ENCODE results near the gene TRAF3.

Gene TRAF3

GRCh38 chr14:102778338-102779083 is 1.3 kb downstream of the TRAF3 start:
- DNase-seq: peak in 1 of 5 donors; percentile 33

DNA sequence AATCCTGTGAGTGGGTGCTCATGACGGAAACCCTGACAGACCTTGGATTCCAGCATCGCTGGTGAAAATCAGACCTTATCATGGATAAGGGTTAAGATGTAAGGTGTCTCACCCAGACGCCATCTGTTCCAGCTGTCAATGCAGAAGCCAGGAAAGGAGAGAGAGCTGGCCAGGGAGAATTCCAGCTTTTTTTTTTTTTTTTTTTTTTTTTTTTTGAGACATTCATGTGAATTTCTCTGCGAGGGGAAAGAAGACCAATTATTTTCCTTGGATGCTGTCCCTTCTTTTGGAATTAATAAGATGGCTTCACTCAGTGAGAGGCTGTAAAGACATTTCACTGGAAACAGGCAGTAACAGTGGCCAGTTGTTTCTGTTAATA is 1.8 kb downstream of the TRAF3 start:
- DNase-seq: no peak

DNA sequence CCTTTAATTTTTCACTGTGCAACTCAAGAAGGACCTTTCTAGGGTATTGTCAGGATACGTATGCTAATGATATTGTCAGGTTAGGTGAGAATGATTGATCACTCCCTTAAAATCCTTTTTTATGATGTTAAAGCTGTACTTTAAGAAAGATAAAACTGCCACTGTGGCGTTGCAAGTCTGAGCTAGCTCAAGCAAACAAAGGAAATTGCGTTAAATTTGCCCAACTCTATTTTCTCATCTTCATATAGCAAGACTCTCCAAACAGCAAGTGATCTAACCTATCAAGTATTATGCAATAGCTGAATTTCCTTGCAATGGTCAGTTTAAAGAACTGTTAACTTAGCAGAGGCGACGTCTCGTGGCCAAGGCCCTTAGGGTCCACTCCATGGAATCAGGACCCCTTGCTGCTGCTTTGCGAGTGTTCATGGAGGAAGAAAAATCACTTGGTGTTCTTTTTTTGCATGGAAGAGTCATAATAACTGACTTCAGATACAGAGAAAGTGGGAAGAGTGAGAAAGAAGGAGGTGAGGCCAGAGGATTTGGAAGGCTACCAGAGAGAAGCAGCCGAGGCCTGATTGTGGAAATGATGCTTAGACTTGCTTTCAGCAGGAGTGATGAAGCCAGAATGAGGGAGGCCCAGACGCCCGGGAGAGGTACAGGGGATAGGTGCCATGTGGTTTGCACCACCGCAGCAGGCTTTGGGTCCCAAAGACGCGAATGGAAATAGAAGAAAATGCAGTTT is 2.5 kb downstream of the TRAF3 start:
- DNase-seq: no peak

DNA sequence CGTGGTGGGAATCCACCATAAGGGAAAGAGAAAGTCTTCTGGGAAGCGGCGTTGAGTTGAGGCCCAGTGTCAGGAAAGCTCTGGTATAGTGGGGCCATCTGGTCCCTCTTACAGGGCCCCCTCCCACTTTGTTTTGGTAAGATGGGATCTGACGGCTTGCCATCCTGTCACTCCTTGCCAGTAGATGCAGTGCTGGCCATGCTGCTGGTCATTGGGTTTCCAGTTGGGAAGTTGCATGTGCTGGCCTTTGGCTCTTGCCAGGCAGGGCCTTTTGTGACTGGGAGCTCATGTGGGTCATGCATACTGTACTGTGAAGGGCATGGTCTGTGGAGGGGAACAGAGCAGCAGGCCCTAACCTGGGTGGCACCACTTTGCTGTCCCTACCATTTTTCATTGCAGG is 3.8 kb downstream of the TRAF3 start:
- no peak for DNase-seq

DNA sequence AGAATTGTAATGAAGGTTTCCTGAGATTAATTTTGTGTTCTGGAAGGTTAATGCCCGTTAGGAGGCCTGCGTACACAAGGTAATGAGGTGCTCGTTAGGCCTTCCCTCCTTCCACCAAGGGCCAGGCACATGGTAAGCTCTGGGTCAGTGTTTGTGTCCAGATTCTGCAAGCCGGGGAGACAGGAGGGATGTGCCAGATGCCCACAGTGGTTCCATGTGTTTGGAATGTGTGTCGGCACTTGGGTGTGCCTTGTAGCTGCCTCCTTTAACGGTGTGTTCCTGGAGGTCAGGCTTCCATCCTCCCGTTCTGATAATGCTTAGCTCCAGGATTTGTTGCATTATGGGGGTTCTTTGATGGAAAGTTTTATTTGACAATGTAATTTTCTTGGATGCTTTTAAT is 5.7 kb downstream of the TRAF3 start:
- no peak for DNase-seq

DNA sequence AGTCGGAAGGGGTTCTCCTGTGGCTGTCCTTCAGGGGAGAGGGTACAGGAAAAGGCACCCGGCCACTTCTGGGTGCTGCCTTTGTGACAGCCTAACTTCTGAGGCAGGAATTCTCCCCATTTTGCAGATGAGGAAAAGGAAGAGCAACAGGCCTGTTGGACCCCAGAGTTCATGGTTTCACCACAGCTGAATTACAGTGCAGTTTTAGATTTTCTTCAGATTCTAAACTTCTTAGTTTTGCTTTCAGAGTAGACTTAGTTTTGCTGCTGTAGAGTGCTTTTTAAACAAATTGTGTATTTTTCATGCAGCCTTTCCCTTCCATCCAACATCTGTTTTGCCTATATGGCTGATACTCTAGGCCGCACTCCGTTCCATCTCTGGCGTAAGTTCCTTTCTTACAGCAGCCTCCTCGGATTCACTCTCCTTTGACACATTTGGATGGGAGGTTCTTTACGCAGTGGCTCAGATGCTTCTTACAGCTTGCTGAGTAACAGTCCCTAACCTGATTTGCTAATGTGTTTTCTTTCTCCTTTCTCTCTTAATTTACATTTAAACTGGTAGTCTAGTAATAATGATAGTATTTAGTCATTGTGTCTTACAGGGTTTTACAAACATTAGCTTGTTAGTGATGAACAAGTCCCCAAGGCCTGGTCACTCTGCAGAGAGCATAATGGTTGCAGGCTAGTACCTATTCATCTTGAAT is 7.8 kb downstream of the TRAF3 start:
- DNase-seq: no peak

DNA sequence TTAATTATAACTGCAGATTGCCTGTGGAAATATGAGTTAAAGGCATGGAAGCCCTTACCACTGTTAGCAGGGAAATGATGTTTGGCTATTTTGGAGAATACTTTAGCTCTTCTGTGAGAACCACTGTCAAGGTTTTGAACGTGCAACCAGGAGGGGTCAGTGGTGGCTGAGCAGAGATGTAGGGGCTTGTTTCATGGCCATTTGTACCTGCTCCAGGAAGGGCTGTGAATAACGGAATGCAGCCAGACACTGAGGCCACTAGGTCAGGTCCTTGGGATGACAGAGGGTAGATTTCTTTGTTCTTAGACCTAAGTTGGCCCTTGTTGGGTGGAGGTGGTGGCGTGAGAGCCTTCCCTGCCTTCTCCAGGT is 8.3 kb downstream of the TRAF3 start:
- DNase-seq: no peak

DNA sequence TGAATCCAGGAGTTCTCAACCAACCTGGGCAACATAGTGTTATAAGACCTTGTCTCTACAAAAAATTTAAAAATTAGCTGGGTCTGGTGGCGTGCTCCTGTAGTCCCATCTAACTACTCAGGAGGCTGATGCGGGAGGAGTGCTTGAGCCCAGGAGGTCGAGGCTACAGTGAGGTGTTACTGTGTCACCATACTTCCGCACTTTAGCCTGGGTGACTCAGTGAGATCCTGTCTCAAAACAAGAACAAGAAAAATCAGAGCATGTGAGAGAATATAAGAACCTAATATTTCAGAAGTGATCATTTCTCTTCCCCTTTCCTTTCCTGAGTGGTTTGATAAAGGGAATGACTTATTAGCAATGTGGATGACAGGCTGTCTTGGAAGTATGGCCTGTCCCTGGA is 9.5 kb downstream of the TRAF3 start:
- peak in 1 of 5 donors; percentile 53 for DNase-seq

DNA sequence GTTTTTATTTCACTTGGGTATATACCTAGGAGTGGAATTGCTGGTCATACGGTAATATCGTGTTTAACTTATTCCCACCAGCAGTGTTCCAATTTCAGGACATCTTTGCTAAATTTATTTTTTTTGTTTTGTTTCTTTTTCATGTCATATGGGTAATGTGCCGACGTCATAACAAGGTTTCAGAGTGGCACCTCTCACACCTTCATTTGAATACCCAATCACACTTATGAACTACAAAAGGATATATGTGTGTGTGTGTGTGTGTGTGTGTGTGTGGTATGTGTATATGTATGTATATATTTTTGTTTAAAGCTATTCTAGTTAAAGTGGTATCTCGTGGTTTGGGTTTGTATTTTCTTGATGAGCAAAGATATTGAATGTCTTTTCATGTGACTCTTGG is 12.1 kb downstream of the TRAF3 start:
- no peak for DNase-seq

DNA sequence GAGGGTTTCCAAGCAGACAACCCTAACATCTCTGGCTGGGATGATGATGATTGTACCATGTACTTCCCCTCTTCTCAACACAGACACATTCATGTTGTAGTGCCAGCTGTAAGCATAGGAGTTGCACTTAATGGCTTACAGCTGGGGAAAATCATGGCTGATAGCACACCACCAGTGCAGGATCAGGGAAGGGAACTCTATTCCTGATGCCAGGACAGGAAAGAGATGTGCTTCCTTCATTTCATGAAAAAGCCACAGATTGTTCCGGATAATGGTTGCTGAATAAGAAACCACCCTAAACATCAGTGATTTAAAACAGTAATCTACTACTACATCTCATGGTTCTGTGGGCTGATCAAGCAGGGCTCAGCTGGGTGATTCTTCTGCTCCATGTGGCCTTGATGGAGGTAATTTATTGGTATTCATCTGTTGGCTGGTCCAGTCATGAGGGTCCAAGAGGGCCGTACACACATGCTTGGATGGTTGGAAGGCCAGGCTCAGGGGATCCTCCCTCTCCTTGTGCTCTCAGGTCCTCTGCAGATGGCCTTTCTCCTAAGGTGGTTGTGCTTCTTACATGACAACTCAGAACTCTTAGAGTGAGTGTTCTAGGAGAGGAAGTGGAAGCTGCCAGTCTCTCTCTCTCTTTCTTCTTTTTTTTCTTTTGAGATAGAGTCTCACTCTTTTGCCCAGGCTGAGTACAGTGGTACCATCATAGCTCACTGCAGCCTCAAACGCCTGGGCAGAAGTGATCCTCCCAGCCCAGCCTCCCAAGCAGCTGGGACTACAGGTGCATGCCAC is 16.5 kb downstream of the TRAF3 start:
- no peak for DNase-seq

GRCh38 chr14:102795060-102795925 is 18.0 kb downstream of the TRAF3 start:
- peak in 2 of 5 donors; percentile 19 to 62 for DNase-seq

DNA sequence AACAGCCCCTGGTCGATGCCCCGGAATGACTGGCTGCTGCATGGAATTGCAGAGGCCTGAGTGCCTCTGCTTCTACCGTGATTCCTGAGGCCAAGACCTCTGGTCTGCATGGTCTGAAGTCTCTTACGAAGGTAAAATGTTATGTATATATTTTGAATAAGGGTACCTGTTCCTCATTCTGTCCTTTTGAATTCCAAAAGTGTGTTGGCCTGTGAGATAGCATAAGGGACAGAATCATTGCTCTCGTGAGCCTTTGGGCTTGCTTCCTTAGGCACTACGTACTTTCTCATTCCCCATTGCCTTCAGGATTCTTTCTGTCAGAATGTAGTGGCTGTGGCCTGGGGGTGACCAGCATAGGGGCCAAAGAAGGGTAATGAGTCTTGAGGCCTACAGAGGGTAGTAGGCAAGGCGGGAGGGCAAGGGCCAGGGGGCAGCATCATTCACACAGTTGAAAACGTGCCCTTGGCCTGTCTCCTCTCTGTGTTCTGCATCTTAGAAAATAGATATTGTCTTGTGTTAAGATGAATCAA is 19.5 kb downstream of the TRAF3 start:
- no peak for DNase-seq

GRCh38 chr14:102798926-102799325 is 21.7 kb downstream of the TRAF3 start:
- no peak for DNase-seq

GRCh38 chr14:102799684-102800562 is 22.7 kb downstream of the TRAF3 start:
- no peak for DNase-seq

DNA sequence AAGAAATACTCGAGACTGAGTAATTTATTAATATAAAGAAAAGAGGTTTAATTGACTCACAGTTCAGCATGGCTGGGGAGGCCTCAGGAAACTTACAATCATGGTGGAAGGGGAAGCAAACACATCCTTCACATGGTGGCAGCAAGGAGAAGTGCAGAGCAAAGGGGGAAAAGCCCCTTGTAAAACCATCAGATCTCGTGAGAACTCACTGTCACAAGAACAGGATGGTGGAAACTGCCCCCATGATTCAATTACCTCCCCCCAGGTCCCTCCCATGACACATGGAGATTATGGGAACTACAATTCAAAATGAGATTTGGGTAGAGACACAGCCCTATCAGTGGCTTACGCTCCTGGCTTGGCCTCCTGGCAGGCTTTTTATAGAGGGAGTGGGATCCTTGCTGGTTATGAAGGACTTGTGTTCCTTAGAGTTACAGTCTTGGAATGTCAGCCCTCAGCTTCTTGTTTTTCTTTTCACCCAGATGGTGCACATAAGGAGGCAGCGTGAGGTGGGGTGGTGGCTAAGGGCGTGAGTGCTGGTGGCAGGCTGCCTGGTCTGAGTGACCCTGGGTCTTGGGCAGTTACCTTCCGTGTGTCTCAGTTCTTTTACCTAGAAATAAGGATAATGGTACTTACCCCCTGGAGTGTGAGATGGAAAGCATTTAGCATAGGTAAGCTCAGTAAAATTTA is 25.7 kb downstream of the TRAF3 start:
- no peak for DNase-seq

DNA sequence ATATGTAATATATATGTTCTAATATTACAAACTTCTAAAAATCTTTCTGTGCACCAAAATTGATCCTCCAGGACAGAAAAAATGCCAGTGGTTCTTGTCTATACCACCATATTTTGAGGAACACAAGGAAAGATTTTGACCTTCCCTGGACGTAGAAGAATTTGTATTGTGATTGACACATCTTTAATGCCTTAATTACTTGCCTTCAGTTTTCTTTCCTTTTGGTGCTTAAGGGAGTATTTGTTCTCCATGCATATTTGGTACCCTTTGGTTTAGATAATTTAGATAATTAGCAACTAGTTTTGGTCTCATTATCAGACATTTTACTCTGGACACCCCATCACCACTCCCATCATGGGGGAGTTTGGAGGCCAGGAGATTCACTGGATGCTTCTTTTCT is 27.6 kb downstream of the TRAF3 start:
- no peak for DNase-seq

DNA sequence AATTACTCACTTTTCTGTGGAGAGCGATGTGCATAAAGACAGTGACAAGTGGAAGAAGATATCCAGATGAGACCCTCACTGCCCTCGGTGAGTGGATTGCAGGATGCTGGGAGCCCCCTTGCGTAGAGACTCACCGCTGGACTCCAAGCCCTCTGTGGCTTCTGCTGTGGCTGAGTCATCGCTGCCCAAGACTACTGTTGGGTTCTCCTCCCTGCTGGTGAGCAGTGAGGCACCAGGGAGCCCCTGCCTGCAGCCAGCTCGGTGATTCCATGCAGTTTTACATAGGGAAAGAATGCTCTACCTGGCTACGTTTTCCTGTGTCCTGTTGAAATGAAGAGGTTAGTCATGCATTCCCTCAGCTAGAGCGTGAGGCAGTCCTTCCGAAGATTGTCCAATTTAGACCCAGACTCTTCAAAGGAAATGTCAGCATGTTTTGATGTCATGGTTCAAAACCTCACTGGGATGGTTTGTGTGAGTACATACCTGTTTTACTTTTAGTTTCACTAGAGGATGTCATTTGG is 28.2 kb downstream of the TRAF3 start:
- peak in 2 of 5 donors; percentile 11 to 71 for DNase-seq

GRCh38 chr14:102805941-102806340 is 28.7 kb downstream of the TRAF3 start:
- DNase-seq: no peak

DNA sequence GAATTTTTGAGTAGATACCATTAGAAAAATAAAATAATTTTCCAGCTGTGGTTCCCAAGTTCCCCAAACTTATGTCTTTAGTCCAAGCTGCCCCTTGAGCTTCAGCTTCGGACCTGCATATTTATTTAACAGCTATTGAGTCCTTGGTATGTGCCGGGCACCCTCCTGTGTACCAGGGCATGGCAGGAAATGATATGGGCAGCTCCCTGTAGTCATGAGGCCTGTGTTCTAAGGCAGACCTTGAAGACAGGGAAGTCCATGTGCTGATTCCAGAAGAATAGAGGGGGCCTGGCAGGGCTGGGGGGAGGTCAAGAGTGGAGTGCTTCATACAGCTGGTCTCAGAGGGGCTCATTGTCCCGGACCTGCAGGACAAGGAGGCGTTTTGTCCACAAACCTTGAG is 29.2 kb downstream of the TRAF3 start:
- no peak for DNase-seq

DNA sequence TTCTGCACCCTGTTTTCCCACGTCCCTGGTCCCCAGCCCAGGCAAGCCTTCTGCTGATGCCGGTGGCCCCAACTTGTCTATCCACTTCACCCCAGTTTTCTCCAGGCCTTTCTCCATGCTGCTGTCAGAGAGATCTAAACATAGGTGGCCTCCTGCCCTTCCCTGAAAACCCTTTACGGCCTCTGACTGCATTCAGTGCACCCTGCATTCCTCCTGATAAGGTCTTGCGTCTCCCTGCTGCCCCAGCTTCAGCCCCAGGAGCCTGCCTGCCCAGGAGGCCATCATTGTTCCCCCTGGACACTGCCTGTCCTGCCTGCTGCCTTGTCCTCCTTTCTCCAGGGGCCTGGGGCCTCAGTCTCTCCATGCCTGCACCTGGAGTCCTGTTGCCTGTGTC is 29.8 kb downstream of the TRAF3 start:
- no peak for DNase-seq
